Measurements from ENCODE around the gene AFMID. TPM values are rescaled to one million over a fixed set of nuclear protein-coding genes. Genes with fewer than 3 reads are reported as not detected.
A peak's percentile ranks its signal among the peaks of the same experiment; 100 is the strongest.
"Not testable (repeated sequence)": the region's sequence is repeated elsewhere in the genome, so short reads cannot be mapped to it uniquely, and the experiment has no call there.

Gene AFMID
- 21.3 TPM for polyA plus RNA-seq

DNA sequence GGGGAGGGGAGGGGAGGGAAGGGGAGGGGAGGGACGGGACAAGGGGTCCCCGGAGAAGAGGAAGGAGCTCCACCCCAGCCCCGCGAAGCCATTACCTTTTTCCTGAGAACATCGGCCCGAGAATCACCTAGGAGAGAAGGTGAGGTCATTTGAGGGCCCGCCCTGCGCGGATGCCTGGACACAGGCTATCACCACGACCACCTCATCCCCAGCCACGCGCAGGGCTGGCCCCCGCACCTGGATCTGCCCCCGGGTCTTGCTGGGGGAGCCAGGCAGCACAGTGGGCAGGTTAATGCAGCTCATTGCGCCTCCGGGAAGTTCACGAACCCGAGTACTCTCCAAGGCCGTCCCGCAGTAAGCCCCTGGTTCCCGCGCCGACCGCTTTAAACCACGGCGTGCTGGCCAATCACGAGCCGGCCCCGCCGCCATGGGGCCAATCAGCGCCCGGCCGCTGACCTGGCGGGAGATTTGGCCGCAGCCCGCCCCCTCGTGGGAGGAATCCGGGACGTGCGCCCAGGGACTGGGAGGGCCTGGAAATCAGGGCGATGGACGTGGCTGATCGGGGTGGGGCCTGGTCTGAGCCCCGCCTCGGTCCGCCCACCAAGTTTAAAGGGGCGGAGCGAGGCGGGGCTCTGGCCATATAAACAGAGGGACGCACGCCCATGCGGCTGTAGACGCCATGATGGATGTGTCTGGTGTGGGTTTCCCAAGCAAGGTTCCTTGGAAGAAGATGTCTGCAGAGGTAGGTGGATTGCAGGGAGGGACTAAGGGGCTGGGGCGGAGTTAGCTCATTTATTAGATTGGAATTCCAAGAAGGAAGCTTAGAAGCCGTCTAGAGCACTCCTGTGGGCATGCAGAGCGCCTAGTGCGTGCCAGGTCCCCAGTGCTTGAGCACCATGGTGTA, at the start of gene AFMID, which contains the start of gene TK1:
AFMID (plus strand) TSS at position 671 of the 904 bp plus-strand sequence; CDS start at position 680, 9 bp downstream.
TK1 (minus strand) TSS at position 361 of the 904 bp plus-strand sequence; CDS start at position 303, 58 bp downstream.
- Mint-ChIP-seq H3K4me1 (peaks cover 12 to 28% (median 25%) of the 10 kb centered on the region in 3 donors), H3K27me3 (no peaks in the 10 kb centered on the region), H3K9me3 (no peaks in the 10 kb centered on the region), H3K27ac (peak within 1 kb of the TSS; percentile 42 to 90 (median 85)), H3K36me3 (peaks cover 2% of the 10 kb centered on the region), H3K4me3 (peak within 1 kb of the TSS; percentile 79 to 96 (median 94))

- H3K9me3 Mint-ChIP-seq: no peaks in the 10 kb centered on the region
- peak overlapping the region; percentile 78 to 93 (median 91) for H3K27ac Mint-ChIP-seq
- H3K36me3 Mint-ChIP-seq: peaks cover 9% of the 10 kb centered on the region
- no peaks in the 10 kb centered on the region for H3K27me3 Mint-ChIP-seq
- peaks cover 28 to 58% (median 52%) of the 10 kb centered on the region in 3 donors for H3K4me1 Mint-ChIP-seq
- peak overlapping the region; percentile 44 to 91 (median 60) for H3K4me3 Mint-ChIP-seq
Measured at GRCh38 chr17:78137392-78138203, 49.6 kb upstream of the AFMID start.

- Mint-ChIP-seq H3K27me3 (no peaks in the 10 kb centered on the region), H3K36me3 (peaks cover 9% of the 10 kb centered on the region)
Measured at GRCh38 chr17:78138204-78139060, 48.7 kb upstream of the AFMID start.

DNA sequence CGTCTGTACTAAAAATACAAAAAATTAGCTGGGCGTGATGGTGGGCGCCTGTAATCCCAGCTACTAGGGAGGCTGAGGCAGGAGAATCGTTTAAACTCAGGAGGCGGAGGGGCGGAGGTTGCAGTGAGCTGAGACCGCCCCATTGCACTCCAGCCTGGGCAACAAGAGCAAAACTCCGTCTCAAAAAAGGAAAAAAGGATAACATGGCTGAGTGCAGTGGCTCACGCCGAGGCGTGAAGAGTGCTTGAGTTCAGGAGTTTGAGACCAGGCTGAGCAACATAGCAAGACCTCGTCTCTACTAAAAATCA, 47.3 kb upstream of the AFMID start:
- H3K9me3 Mint-ChIP-seq, H3K27me3 Mint-ChIP-seq, H3K36me3 Mint-ChIP-seq: not testable (repeated sequence)
- H3K4me3 Mint-ChIP-seq: peak overlapping the region in 3 of 4 donors; percentile 55 to 90 (median 74)
- H3K4me1 Mint-ChIP-seq: peaks cover 27 to 56% (median 52%) of the 10 kb centered on the region in 3 donors
- H3K27ac Mint-ChIP-seq: peak overlapping the region; percentile 86 to 98 (median 87)

More at GRCh38 chr17:78138204-78139060, 48.7 kb upstream of the AFMID start:
- Mint-ChIP-seq H3K4me1 (peaks cover 28 to 57% (median 55%) of the 10 kb centered on the region in 3 donors), H3K27ac (peak overlapping the region in 2 of 3 donors; percentile 91 to 93), H3K9me3 (no peaks in the 10 kb centered on the region), H3K4me3 (peak overlapping the region in 2 of 4 donors; percentile 68 to 91)

GRCh38 chr17:78140169-78141051, 46.8 kb upstream of the AFMID start:
- Mint-ChIP-seq H3K36me3 (peaks cover 9% of the 10 kb centered on the region), H3K27ac (peak overlapping the region; percentile 86 to 98 (median 87)), H3K4me3 (peak overlapping the region; percentile 18 to 90 (median 61)), H3K4me1 (peaks cover 27 to 54% (median 50%) of the 10 kb centered on the region in 3 donors), H3K27me3 (no peaks in the 10 kb centered on the region), H3K9me3 (no peaks in the 10 kb centered on the region)

DNA sequence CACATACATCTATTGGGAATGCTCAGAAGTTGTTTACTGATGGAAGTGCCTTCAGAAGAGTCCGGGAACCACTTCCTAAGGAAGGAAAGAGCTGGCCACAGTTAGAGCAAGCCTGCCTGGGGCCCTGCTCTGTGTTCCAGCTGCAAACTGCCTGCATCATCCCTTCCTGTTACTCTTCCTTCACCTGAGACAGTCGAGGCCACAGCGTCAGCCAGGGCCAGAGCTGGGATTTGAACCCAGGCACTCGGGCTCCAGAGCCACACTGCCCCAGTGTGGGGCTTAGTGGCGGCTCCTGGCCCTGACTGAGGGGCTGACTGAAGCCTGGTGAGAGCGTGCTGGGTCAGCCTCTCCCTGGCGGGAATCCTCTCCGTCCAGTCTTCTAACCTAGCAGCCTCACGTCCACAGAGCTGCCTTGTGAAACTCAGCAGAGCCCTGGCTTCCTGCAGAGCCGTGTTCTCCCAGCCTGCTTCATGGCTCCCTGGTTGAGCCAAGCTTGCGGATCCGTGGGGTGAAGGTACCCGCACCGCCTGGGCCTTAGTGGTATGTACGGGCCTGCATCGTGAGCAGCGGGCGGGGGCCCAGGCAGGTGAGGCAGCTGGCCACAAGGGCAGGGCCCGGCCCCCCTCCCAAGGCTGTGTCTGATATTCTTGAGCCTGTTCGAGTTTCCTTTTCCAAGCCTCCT, 45.6 kb upstream of the AFMID start:
- Mint-ChIP-seq H3K4me3 (peak overlapping the region in 2 of 4 donors; percentile 28 to 71), H3K27ac (peak overlapping the region in 1 of 3 donors; percentile 63), H3K9me3 (no peaks in the 10 kb centered on the region), H3K27me3 (no peaks in the 10 kb centered on the region), H3K36me3 (peaks cover 9% of the 10 kb centered on the region), H3K4me1 (peaks cover 22 to 50% (median 50%) of the 10 kb centered on the region in 3 donors)

- peaks cover 21 to 49% (median 49%) of the 10 kb centered on the region in 3 donors for H3K4me1 Mint-ChIP-seq
- H3K27ac Mint-ChIP-seq: peak overlapping the region in 2 of 3 donors; percentile 39 to 89
- no peaks in the 10 kb centered on the region for H3K9me3 Mint-ChIP-seq
- peaks cover 7% of the 10 kb centered on the region for H3K36me3 Mint-ChIP-seq
- H3K27me3 Mint-ChIP-seq: no peaks in the 10 kb centered on the region
- H3K4me3 Mint-ChIP-seq: peak overlapping the region in 2 of 4 donors; percentile 67 to 71
Measured at GRCh38 chr17:78142119-78142861, 44.9 kb upstream of the AFMID start.

GRCh38 chr17:78143214-78144146, 43.7 kb upstream of the AFMID start:
- Mint-ChIP-seq H3K4me1 (peaks cover 26 to 51% (median 49%) of the 10 kb centered on the region in 3 donors), H3K4me3 (peak overlapping the region in 2 of 4 donors; percentile 37 to 58), H3K36me3 (peaks cover 5% of the 10 kb centered on the region), H3K27ac (peak overlapping the region; percentile 31 to 94 (median 89)), H3K27me3 (no peaks in the 10 kb centered on the region), H3K9me3 (no peaks in the 10 kb centered on the region)

- Mint-ChIP-seq H3K4me1 (peaks cover 30 to 53% (median 49%) of the 10 kb centered on the region in 3 donors), H3K36me3 (peaks cover 5% of the 10 kb centered on the region), H3K27me3 (no peaks in the 10 kb centered on the region), H3K9me3 (no peaks in the 10 kb centered on the region), H3K4me3 (peak overlapping the region in 2 of 4 donors; percentile 43 to 73), H3K27ac (peak overlapping the region; percentile 59 to 94 (median 89))
Measured at GRCh38 chr17:78144147-78144719, 42.9 kb upstream of the AFMID start.

DNA sequence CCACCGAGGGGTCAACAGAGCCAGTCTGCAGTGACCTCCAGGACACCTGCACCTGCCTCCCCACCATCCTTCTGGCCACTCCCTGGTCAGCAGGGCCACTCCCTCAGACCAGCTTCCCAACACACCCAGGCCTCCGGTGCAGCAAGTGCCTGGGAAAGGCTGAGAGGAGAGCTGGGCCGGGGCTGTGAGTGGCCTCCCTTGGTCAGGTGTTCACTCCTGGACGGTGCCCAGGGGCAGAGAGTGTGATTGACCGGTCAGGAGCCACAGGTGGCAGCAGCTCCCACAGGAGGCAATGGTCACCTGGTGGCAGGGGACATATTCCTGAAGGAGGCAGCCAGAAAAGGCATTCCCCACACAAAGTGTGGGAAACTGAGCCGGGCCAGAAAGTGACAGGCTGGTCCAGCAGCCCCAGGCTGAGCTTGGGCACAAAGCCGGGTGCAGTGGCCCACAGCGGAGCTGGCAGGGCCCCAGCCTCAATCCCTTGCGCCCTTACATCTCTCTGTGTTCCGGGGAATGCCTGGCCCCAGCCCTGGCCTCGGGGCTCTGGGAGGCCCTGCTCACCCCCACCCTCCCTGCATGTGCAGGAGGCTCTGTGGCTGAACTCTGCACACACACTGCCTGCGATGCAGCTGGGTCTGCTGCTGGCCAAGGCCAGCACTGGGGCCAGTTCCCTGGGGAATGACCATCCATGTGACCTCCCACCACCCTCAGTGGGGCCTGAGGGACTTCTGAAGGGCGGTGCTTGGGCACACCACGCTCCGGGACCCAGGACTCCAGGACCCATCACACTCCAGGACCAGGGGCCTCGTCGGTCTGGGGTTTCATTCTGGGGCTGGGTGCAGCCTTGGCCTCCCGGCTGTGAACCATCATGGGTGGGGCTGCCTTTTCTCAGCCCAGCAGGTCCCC, 42.2 kb upstream of the AFMID start:
- no peak overlapping the region for H3K4me3 Mint-ChIP-seq

More for the DNA sequence above, 42.2 kb upstream of the AFMID start:
- peaks cover 30 to 54% (median 47%) of the 10 kb centered on the region in 3 donors for H3K4me1 Mint-ChIP-seq
- H3K27me3 Mint-ChIP-seq: no peaks in the 10 kb centered on the region
- H3K27ac Mint-ChIP-seq: peak overlapping the region; percentile 78 to 94 (median 89)
- H3K9me3 Mint-ChIP-seq: no peaks in the 10 kb centered on the region
- H3K36me3 Mint-ChIP-seq: peaks cover 4% of the 10 kb centered on the region
